Activated CD8-positive, alpha-beta memory T cell treated with anti-CD3 and anti-CD28 coated beads for 36 hours (primary cell): ENCODE results near the gene YIF1B. TPM values are rescaled to one million over a fixed set of nuclear protein-coding genes. Genes with fewer than 3 reads are reported as not detected.

Source experiments
- CTCF ChIA-PET: fragments of 350-600 bp; sonication (Branson Sonifier 250); formaldehyde crosslinking; loops from one replicate; lab custom pipeline; 2021; ENCODE audit warnings: antibody characterized with exemption; lab: Charles Lee
- POLR2A ChIA-PET: fragments of 350-600 bp; sonication (Branson Sonifier 250); formaldehyde crosslinking; loops from one replicate; lab custom pipeline; 2021; ENCODE audit warnings: antibody characterized with exemption; lab: Charles Lee
- total RNA-seq, 2 experiments: library from RNA; stranded (reverse); gene quantifications; one replicate each; pipeline ENCODE4 v1.2.3, GENCODE V29; 2021

Gene YIF1B
- total RNA-seq, 2 experiments from 2014 or later = 62.4 to 63.0 TPM

GRCh38 chr19:38309615-38310278 is 6.0 kb downstream of the YIF1B start:
- POLR2A ChIA-PET = no interaction called here

GRCh38 chr19:38308926-38309614 is 6.7 kb downstream of the YIF1B start:
- ChIA-PET POLR2A (no interaction called here), CTCF (no interaction called here)

More at GRCh38 chr19:38309615-38310278, 6.0 kb downstream of the YIF1B start:
- CTCF ChIA-PET = no interaction called here

- CTCF ChIA-PET = no interaction called here
- POLR2A ChIA-PET = no interaction called here
Observed at GRCh38 chr19:38308006-38308766, 7.6 kb downstream of the YIF1B start.

GRCh38 chr19:38307597-38307996 is 8.2 kb downstream of the YIF1B start:
- ChIA-PET POLR2A (no interaction called here), CTCF (no interaction called here)

- ChIA-PET CTCF (no interaction called here), POLR2A (no interaction called here)
Observed at GRCh38 chr19:38307076-38307475, 8.7 kb downstream of the YIF1B start.

GRCh38 chr19:38306236-38306635 is 9.5 kb downstream of the YIF1B start:
- CTCF ChIA-PET = interaction anchor here (0.7 kb wide), 1 partner anchor 27 kb away, joined by 8 read pairs; no protein-coding TSS in a partner anchor

GRCh38 chr19:38304866-38305429 is 10.8 kb downstream of the YIF1B start:
- POLR2A ChIA-PET = no interaction called here
- CTCF ChIA-PET = no interaction called here

More at GRCh38 chr19:38306236-38306635, 9.5 kb downstream of the YIF1B start:
- POLR2A ChIA-PET = no interaction called here

GRCh38 chr19:38304352-38304865 is 11.3 kb downstream of the YIF1B start:
- CTCF ChIA-PET = no interaction called here
- POLR2A ChIA-PET = interaction anchor here (0.6 kb wide), 1 partner anchor 65 kb away, joined by 4 read pairs; no protein-coding TSS in a partner anchor

- ChIA-PET POLR2A (interaction anchor here (0.6 kb wide), 1 partner anchor 64 kb away, joined by 4 read pairs; no protein-coding TSS in a partner anchor), CTCF (interaction anchor here (0.5 kb wide), 1 partner anchor 11 kb away, joined by 3 read pairs; no protein-coding TSS in a partner anchor)
Observed at GRCh38 chr19:38303517-38304351, 12.0 kb downstream of the YIF1B start, which contains the start of gene C19orf33. Gene C19orf33, plus strand, starts transcription at chr19:38304251. Its CDS starts 11 bp downstream, at chr19:38304262.

- CTCF ChIA-PET = interaction anchor here (0.5 kb wide), 1 partner anchor 350 kb away, joined by 3 read pairs; no protein-coding TSS in a partner anchor
- POLR2A ChIA-PET = no interaction called here
Observed at GRCh38 chr19:38298821-38299680, 16.7 kb downstream of the YIF1B start.

GRCh38 chr19:38294090-38294489 is 21.7 kb downstream of the YIF1B start:
- ChIA-PET POLR2A (no interaction called here), CTCF (no interaction called here)

GRCh38 chr19:38293281-38293680 is 22.5 kb downstream of the YIF1B start:
- POLR2A ChIA-PET = no interaction called here

GRCh38 chr19:38291855-38292254 is 23.9 kb downstream of the YIF1B start:
- ChIA-PET POLR2A (no interaction called here), CTCF (interaction anchor here (0.6 kb wide), 1 partner anchor 26 kb away, joined by 7 read pairs; no protein-coding TSS in a partner anchor)

More at GRCh38 chr19:38293281-38293680, 22.5 kb downstream of the YIF1B start:
- CTCF ChIA-PET = no interaction called here

- CTCF ChIA-PET = no interaction called here
Observed at GRCh38 chr19:38290631-38291147, 25.1 kb downstream of the YIF1B start.

GRCh38 chr19:38289955-38290354 is 25.8 kb downstream of the YIF1B start:
- ChIA-PET CTCF (no interaction called here), POLR2A (no interaction called here)

More at GRCh38 chr19:38290631-38291147, 25.1 kb downstream of the YIF1B start:
- POLR2A ChIA-PET = no interaction called here

- CTCF ChIA-PET = interaction anchor here (0.5 kb wide), 1 partner anchor 475 kb away, joined by 3 read pairs; no protein-coding TSS in a partner anchor
- POLR2A ChIA-PET = no interaction called here
Observed at GRCh38 chr19:38288123-38288855, 27.5 kb downstream of the YIF1B start.
